Vagina (tissue), 2 donors: ENCODE results near the gene SLC22A2.

ENCODE experiments used
- POLR2A ChIP-seq, 2 donors: fragments of 450-650 bp; IDR thresholded peaks; one replicate each; pipeline ENCODE4 v1.6.1; 2017; ENCODE audit warnings: antibody characterized with exemption in 2 of 2, mild to moderate bottlenecking in 2 of 2, moderate library complexity in 2 of 2
- POLR2AphosphoS5 ChIP-seq, 2 donors: sonication (generic); formaldehyde crosslinking; IDR thresholded peaks; one replicate each; pipeline ENCODE4 v1.9.0; 2017; ENCODE audit warnings: antibody characterized with exemption in 2 of 2, mild to moderate bottlenecking in 2 of 2, low read depth in 1 of 2; ENCODE audit not compliant: insufficient read depth in 1 of 2

DNA sequence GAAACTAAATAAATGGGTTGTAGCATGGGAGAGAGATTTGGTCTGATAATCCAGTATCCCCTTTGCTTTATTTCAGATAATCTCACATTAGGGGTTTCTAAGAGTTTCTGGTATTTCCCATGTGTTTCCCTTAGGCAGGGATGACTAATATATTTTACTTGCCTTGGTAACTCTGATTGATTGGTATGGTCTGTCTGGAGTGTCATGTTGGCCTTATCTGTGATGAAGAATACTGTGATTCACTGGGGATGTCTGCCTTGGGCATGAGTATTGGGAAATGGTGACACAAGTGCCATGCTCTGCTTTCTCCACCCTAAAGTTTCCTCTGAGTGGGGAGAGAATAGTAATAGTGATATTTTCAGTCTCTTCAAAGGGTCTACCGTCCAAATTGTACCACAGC lies 10.1 kb downstream of the SLC22A2 start:
- TF ChIP-seq POLR2A (IDR thresholded peaks at IDR 0.05) (no peak), POLR2AphosphoS5 (IDR thresholded peaks at IDR 0.05; ENCODE audit: insufficient read depth in 1 of 2, low read depth in 1 of 2) (no peak)
